Measurements from ENCODE around the gene ATXN7L1. TPM values are rescaled to one million over a fixed set of nuclear protein-coding genes. Genes with fewer than 3 reads are reported as not detected.

ATXN7L1 gene
- total RNA-seq: 1 to 10 TPM; 5.7 to 6.0 TPM
- long read RNA-seq, partial matches to known transcripts: 0 of 3 reads
- long read RNA-seq, other reads (novel, unspliced or antisense): 3 of 3 reads

GRCh38 chr7:105876091-105876963 is at the start of gene ATXN7L1:
ATXN7L1 (minus strand) TSS chr7:105876599; CDS start chr7:105876558, 41 bp downstream.
- DNase-seq: peak; percentile 94
- peak; percentile 96 to 98 for ATAC-seq
- intact Hi-C loops (cut with DNase I): loop anchor here in 1 of 2 donors (10.0 kb wide), 2 partner anchors 138 to 222 kb away; no protein-coding TSS in a partner anchor

GRCh38 chr7:105926131-105926530 is 49.7 kb upstream of the ATXN7L1 start:
- DNase-seq (no peak), ATAC-seq (no peak)
- intact Hi-C loops (cut with DNase I): no loop called here

DNA sequence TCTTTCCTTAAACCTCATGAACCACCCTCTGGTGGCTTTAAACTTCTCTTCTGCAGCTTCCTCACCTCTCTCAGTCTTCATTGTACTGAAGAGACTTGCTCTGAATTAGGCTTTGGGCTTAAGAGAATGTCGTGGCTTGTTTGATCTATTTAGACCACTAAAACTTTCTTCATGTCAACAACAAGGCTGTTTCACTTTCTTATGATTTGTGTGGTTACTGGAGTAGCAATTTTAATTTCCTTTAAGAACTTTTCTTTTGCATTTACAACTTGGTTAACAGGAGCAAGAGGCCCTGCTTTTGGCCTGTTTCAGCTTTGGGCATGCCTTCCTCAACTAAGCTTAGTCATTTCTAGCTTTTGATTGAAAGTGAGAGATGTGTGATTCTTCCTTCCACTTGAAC is 48.5 kb upstream of the ATXN7L1 start:
- ATAC-seq (no peak), DNase-seq (no peak)
- intact Hi-C loops (cut with DNase I): no loop called here

GRCh38 chr7:105920766-105921165 is 44.4 kb upstream of the ATXN7L1 start:
- DNase-seq: no peak
- ATAC-seq: no peak
- intact Hi-C loops (cut with DNase I): no loop called here

DNA sequence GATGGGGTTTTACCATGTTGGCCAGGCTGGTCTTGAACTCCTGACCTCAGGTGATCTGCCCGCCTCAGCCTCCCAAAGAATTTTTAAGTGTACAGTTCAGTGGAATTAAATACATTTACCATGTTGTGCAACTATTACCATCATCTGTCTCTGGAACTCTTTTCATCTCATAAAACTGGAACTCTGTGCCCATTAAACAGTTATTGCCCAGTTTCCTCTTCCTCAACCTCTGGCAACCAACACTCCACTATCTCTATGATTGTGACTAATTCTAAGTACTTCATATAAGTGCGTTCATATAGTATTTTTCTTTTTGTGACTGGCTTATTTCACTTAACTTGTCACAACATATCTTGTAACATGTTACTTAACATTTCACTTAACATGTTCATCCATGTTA is 41.3 kb upstream of the ATXN7L1 start:
- intact Hi-C loops (cut with DNase I): no loop called here
- no peak for DNase-seq
- ATAC-seq: no peak

DNA sequence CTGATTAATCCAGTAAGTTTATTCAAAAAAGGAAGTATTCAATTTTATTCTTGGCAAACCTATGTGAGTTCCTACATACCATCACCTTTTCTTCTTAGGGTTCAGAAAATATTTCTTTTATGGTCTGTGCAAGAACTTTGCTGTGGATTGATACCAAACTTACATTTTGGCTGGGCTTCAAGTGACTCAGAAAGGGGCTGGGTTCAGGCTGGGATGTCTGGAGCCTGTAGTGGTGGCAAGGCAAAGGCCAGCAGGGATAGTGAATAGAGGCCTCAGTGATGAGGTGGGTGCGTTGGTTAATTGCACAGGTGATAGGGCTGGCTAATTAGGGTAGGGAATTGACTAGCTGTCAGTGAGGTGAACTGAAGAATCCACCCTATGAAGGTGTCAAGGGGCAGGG is 40.2 kb upstream of the ATXN7L1 start:
- intact Hi-C loops (cut with DNase I): no loop called here
- DNase-seq: no peak
- ATAC-seq: no peak

DNA sequence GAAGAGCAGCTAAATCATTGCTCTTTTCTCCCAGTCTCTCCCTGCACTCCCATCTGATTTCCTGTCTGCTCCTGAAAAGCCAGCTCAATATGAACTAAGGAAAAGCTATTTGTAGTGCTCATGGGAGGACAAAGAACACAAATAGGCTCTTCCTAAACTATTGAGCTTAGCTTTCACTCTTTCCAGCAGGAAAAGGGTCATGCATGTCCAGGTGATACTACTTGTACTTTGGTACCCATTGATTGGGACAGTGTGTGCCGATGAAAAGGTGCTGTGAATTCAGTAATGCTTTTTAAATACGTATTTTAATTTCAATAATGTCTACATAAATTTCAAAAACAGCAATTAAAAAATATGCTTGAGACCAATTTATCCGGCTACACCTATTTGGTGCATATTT is 37.5 kb upstream of the ATXN7L1 start:
- DNase-seq (no peak), ATAC-seq (no peak)
- intact Hi-C loops (cut with DNase I): no loop called here

- intact Hi-C loops (cut with DNase I): no loop called here
- DNase-seq (no peak), ATAC-seq (no peak)
These were observed 35.7 kb upstream of the ATXN7L1 start for GRCh38 chr7:105911961-105912575.

GRCh38 chr7:105910172-105910571 is 33.8 kb upstream of the ATXN7L1 start:
- intact Hi-C loops (cut with DNase I): no loop called here
- DNase-seq (no peak), ATAC-seq (no peak)

GRCh38 chr7:105909742-105910141 is 33.3 kb upstream of the ATXN7L1 start:
- ATAC-seq (no peak), DNase-seq (no peak)
- intact Hi-C loops (cut with DNase I): no loop called here

- no peak for ATAC-seq
- intact Hi-C loops (cut with DNase I): no loop called here
- DNase-seq: no peak
These were observed 30.9 kb upstream of the ATXN7L1 start for GRCh38 chr7:105907129-105907846.

DNA sequence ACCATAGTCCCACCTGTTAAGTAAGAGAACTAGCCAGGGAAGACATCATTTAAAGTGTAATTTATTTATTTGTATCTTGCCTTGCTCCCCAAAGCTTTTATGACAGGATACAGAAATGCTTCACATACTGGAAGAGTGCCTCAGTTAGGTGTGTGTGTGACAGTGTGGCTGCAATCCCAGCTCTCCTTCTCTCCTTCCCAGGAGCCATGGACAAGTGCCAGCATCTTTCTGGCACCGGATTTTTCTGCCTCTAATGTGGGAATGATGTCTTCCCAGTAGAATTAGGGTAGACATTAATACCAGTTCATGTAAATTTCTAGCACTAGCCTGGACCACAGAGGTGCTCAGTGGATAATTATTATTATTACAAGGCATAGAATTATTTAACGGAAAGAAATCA is 30.3 kb upstream of the ATXN7L1 start:
- DNase-seq: no peak
- ATAC-seq: no peak
- intact Hi-C loops (cut with DNase I): no loop called here

DNA sequence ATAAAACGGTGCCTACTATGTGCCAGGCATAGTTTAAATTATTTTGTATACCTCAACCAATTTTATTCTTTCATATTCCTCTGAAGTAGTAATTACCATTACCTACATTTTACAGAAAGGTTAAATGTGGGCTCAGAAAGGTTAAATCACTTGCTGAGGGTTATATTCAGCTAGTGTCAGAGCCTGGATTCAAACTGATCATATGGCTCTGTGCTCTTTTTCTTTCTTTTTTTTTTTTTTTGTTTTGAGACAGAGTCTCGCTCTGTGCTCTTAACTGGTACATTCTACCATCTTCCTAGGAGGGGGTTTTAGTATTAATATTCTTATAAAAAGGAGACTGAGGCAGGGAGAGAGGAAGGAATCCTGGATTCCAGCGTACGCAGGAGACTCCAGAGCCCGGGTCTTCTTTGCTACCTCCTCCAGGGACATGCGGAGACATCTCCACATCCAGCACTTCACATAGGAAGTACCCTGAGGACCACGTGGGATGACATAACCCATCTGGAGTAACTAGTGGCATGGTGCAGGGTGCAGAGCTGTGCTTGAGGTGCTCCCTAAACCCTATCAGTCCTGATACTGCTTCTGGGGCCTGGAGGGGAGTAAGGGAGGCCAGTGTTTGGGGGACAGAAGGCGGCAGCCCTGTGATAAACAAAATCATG is 29.6 kb upstream of the ATXN7L1 start:
- no peak for ATAC-seq
- intact Hi-C loops (cut with DNase I): no loop called here

DNA sequence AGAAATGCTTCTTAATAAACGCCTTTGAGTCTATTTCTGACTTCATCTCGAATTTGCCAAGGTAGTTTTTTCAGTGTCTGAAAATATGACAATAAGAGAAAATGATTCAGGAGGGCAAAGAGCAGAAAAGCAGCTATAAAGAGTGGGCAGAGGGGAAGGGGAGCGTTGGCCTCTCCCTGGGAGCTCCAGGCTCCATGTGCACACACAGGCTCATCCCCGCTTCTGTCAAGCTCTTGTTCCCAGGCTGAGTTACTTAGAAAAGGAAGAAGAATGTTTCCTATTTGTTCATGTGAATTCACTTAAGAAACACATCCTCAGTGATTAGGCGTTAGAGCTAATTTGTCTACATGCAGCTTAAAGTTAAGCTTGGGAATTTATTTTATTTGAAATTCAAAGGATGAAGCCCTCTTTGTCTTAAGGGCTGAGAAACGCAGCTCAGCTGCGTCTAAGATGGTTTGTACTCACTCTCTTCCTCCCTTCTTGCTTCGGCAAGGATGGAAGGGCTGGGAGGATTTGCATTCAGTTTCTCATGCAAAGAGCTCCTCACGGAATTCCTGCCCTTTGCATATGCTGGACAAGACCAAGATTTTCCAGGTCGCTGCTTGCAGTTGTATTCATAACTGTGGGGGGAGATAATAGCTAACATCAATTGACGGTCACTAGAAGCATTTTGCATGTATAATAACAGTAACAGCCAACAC is 29.0 kb upstream of the ATXN7L1 start:
- intact Hi-C loops (cut with DNase I): no loop called here
- ATAC-seq: no peak

More for the DNA sequence above, 29.6 kb upstream of the ATXN7L1 start:
- no peak for DNase-seq

DNA sequence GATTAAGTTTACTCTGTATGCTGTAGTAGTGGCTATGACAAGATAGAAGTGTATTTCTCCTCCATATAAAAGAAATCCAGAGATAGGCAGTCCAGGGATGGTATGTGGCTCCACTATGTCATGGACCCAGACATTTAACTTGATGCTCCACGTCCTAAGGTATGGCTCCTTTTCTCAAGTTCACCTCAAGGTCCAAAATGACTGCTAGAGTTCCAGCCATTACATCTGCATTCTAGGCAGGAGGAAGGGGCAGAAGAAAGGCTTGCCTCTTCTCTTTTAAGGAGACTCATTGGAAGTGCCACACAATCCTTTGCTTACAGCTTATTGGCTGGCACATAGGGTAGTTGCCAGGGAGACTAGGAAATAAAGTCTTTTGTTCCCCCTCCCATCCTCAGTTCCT is 27.7 kb upstream of the ATXN7L1 start:
- intact Hi-C loops (cut with DNase I): no loop called here
- no peak for DNase-seq
- no peak for ATAC-seq

More for the DNA sequence above, 29.0 kb upstream of the ATXN7L1 start:
- no peak for DNase-seq

DNA sequence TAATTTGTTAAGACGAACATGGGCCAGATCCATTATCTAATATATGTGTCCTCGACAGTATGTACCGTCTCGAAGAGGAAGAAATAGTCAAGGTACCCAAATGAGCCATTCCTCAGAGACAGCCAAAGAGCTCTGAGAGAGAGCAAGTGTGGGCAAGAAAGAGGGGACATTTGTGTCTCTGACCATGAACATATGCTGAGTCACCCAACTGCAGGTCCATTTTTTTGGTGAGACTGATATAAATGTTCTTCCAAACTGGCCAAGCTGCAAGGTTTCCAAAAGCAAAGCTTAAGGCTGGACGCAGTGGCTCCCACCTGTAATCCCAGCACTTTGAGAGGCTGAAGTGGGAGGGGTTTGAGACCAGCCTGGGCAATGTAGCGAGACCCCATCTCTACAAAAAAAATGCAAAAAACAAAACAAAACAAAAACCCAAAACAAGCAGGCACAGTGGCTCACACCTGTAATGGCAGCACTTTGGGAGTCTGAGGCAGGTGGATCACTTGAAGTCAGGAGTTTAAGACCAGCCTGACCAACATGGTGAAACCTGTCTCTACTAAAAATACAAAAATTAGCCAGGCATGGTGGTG is 26.0 kb upstream of the ATXN7L1 start:
- intact Hi-C loops (cut with DNase I): no loop called here
- ATAC-seq (no peak), DNase-seq (no peak)

DNA sequence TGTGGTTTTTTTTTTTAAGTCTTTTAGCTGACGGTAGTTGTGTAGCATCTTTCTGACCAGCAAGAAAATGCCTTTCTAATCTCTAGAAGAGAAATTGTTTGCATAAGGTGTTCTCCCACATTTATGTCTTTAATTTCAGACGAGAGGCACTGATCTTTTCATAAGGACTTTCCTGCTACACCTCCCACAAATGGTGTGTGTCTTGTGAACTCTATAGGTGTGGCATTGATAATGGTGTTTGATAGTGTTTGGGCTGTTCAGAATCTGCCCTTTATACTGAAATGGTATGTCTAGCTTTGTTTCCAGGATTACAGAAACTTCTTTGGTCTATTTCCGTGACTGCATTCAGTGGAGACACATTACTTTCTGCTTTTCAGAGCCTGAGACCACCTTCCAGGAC is 21.6 kb upstream of the ATXN7L1 start:
- no peak for DNase-seq
- no peak for ATAC-seq
- intact Hi-C loops (cut with DNase I): no loop called here

DNA sequence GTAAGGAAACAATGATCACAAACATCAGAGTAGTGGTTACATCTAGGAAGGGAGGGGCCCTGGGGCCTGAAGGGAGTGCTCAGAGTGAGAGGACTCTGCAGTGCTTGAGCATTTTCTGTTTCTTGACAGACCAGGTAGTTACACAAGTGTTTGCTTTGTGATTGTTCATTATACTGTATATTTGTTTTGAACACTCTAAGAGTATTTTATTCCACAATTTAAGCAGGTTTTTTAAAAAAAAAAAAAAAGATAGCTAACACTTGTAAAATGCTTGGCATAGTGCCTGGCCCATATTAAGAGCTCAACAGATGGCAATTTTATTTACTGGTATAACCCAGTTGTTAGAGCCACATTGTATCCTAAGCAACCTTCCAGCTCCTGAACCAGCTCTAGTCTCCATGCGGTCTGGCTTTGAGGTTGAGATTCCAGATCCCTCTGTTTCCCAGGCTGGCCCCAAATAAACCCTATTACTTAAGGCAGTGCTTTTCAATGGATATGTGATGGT is 20.1 kb upstream of the ATXN7L1 start:
- DNase-seq: no peak
- intact Hi-C loops (cut with DNase I): no loop called here
- no peak for ATAC-seq
